Kidney (tissue), 14 donors: ENCODE measurements around the gene ZNF318. TPM values are rescaled to one million over a fixed set of nuclear protein-coding genes. Genes with fewer than 3 reads are reported as not detected.

Source experiments
- DNase-seq, 5 donors: peaks; one replicate each; pipeline ENCODE4 v3.0.0-alpha.2; 2013 to 2020
- FAIRE-seq: peaks from 2 replicates; lab custom pipeline; 2012; peaks lifted over from hg19 to GRCh38; lab: Jason Lieb, UNC
- H3K27ac ChIP-seq, 2 donors: one replicate each; pipeline ENCODE4 v1.7.0; 2013; ENCODE audit warnings: low read depth in 2 of 2, low read length in 2 of 2, inconsistent platforms in 1 of 2
- H3K27me3 ChIP-seq: one replicate; pipeline ENCODE4 v1.7.1; 2013; ENCODE audit warnings: low read length, inconsistent platforms; ENCODE audit not compliant: control insufficient read depth, insufficient read depth
- H3K36me3 ChIP-seq, 3 donors: one replicate each; pipeline versions ENCODE4 v1.7.0 to v1.7.1; 2013; ENCODE audit warnings: low read length in 3 of 3, control low read depth in 1 of 3, inconsistent platforms in 1 of 3; ENCODE audit not compliant: insufficient read depth in 3 of 3, control insufficient read depth in 2 of 3
- H3K4me1 ChIP-seq, 3 donors: one replicate each; pipeline versions ENCODE4 v1.7.0 to v1.7.1; 2013; ENCODE audit warnings: low read length in 3 of 3, inconsistent platforms in 1 of 3, low read depth in 1 of 3; ENCODE audit not compliant: control insufficient read depth in 2 of 3, insufficient read depth in 2 of 3
- H3K4me3 ChIP-seq, 3 donors: one replicate each; pipeline versions ENCODE4 v1.7.0 to v1.8.1; 2013; ENCODE audit warnings: low read length in 3 of 3, control low read depth in 1 of 3, inconsistent platforms in 1 of 3
- H3K9ac ChIP-seq, 3 donors: one replicate each; pipeline versions ENCODE4 v1.7.0 to v1.7.1; 2013; ENCODE audit warnings: low read length in 3 of 3, control low read depth in 1 of 3, inconsistent platforms in 1 of 3
- H3K9me3 ChIP-seq, 3 donors: one replicate each; pipeline versions ENCODE4 v1.7.0 to v1.7.1; 2013; ENCODE audit warnings: low read length in 3 of 3, control low read depth in 1 of 3, inconsistent platforms in 1 of 3; ENCODE audit not compliant: control insufficient read depth in 2 of 3, insufficient read depth in 1 of 3
- CTCF ChIP-seq: IDR thresholded peaks from 3 replicates; pipeline ENCODE4 v1.5.1; 2012; ENCODE audit warnings: mild to moderate bottlenecking, moderate library complexity, borderline replicate concordance; ENCODE audit not compliant: insufficient read depth; ENCODE audit errors: extremely low read depth
- intact Hi-C: fragments of 100-400 bp; cut with DNase I; formaldehyde crosslinking; loops from one replicate; pipeline ENCODE4 v1.11.1; 2022
- polyA plus RNA-seq: library from polyadenylated mRNA; stranded (reverse); fragments of 350-450 nt; fragmentation: Illumina TruSeq; extraction: RNeasy Lipid Tissue Mini Kit (QIAGEN cat#74804); gene quantifications from one replicate; pipeline ENCODE4 v1.2.3, GENCODE V29; 2014; ENCODE audit warnings: low read depth, low replicate concordance; ENCODE audit not compliant: insufficient read depth
- total RNA-seq: library from RNA; stranded (reverse); fragmentation: NEBNext Ultra II Directional; extraction: Animal tissue kit (Norgen Biotek cat#: 25700); gene quantifications from one replicate; pipeline ENCODE4 v1.2.1, GENCODE V29; 2021
- donor health status: control.
- donor health status: control.
- donor health status: control.
- donor health status: control.
- donor health status: control.
- donor health status: DM: yes; HTN: yes; CAD: no.
- donor health status: Normal renal cell carcinoma (clear cell type).

The ZNF318 gene
- total and polyA plus RNA-seq, 2 donors from 2014 or later: 5.5 to 13.9 TPM

GRCh38 chr6:43407296-43407695 is 37.8 kb upstream of the ZNF318 start:
- TF ChIP-seq CTCF: no peak
- no peak for FAIRE-seq
- Histone ChIP-seq H3K9ac (no peak overlapping the region), H3K9me3 (no peaks in the 10 kb centered on the region), H3K36me3 (no peaks in the 10 kb centered on the region), H3K27ac (no peak overlapping the region), H3K4me1 (no peaks in the 10 kb centered on the region), H3K27me3 (no peaks in the 10 kb centered on the region), H3K4me3 (no peak overlapping the region)
- DNase-seq: no peak
- intact Hi-C loops: no loop called here

GRCh38 chr6:43405354-43405753 is 35.9 kb upstream of the ZNF318 start:
- TF ChIP-seq CTCF: no peak
- Histone ChIP-seq H3K27ac (no peak overlapping the region), H3K27me3 (no peaks in the 10 kb centered on the region), H3K9ac (no peak overlapping the region), H3K9me3 (no peaks in the 10 kb centered on the region), H3K4me3 (no peak overlapping the region), H3K36me3 (no peaks in the 10 kb centered on the region), H3K4me1 (no peaks in the 10 kb centered on the region)
- FAIRE-seq (no peak), DNase-seq (no peak)
- intact Hi-C loops: no loop called here

GRCh38 chr6:43402820-43403219 is 33.4 kb upstream of the ZNF318 start:
- no peak overlapping the region for H3K27ac ChIP-seq
- H3K27me3 ChIP-seq: no peaks in the 10 kb centered on the region
- H3K9me3 ChIP-seq: no peaks in the 10 kb centered on the region
- DNase-seq (no peak), FAIRE-seq (no peak)
- no peak overlapping the region for H3K9ac ChIP-seq
- H3K36me3 ChIP-seq: no peaks in the 10 kb centered on the region
- H3K4me1 ChIP-seq: no peaks in the 10 kb centered on the region
- H3K4me3 ChIP-seq: no peak overlapping the region
- intact Hi-C loops: no loop called here
- TF ChIP-seq CTCF: no peak

GRCh38 chr6:43401730-43402129 is 32.3 kb upstream of the ZNF318 start:
- Histone ChIP-seq H3K4me3 (no peak overlapping the region), H3K4me1 (no peaks in the 10 kb centered on the region)
- FAIRE-seq: no peak

More at GRCh38 chr6:43401730-43402129, 32.3 kb upstream of the ZNF318 start:
- no peak for TF ChIP-seq CTCF
- Histone ChIP-seq H3K27ac (no peak overlapping the region), H3K27me3 (no peaks in the 10 kb centered on the region), H3K36me3 (no peaks in the 10 kb centered on the region), H3K9me3 (no peaks in the 10 kb centered on the region), H3K9ac (no peak overlapping the region)
- intact Hi-C loops: no loop called here
- DNase-seq: no peak
